ENCODE measurements around the gene DIS3L2.

DNA sequence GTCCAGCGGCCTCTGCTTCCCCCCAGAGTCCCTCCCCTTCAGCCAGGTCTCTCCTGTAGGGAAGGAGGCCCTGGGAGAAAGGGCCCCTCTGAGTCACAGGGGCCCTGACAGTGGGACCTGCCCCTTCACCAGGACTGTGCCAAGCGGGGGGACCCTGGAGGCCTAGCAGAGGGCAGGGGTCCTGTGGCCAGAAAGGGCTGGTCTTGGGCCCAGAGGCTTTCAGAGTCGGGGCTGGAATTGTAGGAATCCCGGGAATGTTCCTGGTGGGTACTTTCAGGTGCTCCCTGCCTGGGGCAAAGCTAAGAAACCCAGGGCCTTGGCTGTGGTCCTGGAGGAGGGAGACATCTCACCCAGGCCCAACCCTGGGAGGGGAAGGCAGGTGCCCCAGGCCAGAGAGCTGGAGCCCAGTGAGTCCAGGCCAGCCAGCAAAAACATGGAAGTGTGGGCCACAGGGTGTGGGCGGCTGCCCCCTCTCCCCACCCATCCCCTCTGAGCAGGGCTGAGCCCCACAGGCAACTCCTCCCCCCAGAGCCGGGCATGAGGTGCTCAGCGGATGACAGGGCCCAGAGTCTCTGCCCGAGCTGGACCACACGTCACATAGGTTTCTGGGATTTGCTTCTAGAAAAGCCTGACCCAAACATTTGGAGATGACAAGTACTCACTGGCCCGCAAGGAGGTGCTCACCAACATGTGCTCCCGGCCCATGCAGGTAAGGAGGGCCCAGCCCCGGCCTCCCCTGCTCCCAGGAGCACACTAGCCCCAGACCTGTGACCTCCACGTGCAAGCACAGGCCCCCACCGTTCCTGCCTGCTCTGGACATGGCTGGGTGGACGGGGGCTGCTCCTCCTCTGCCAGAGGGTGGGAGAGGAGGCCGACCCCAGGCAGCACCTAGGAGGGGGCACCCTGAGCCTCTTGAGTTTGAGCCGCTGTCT, 368.8 kb downstream of the DIS3L2 start:
- no peak for TF ChIP-seq KDM1A (IDR thresholded peaks at IDR 0.05; ENCODE audit: borderline replicate concordance, low read length)
- TF ChIP-seq CTCF (IDR thresholded peaks at IDR 0.05; ENCODE audit: control extremely low read depth in 1 of 3, insufficient read depth in 1 of 3, low read depth in 1 of 3, low read length in 3 of 3), result no peak
- TF ChIP-seq NANOG (IDR thresholded peaks at IDR 0.05; ENCODE audit: insufficient read depth, low read depth, low read length, poor library complexity, severe bottlenecking), result no peak
- TF ChIP-seq RAD21 (IDR thresholded peaks at IDR 0.05 in 1 of 2, conservative IDR thresholded peaks at IDR 0.05 in 1 of 2; ENCODE audit: low read depth in 2 of 2, low read length in 2 of 2), result no peak

Measured in H1 (cell line).